Urothelium cell line (cell line): Measurements from ENCODE around the gene PARVB.

Experiments
- DNase-seq: peaks from one replicate; pipeline ENCODE4 v3.0.0; 2011; ENCODE audit warnings: low spot score, mixed read lengths
- FAIRE-seq: peaks from 2 replicates; lab custom pipeline; 2011; peaks lifted over from hg19 to GRCh38; lab: Jason Lieb, UNC

The PARVB gene

GRCh38 chr22:44172370-44173108 lies 148.4 kb downstream of the PARVB start:
- no peak for FAIRE-seq

GRCh38 chr22:44173154-44173553 lies 149.1 kb downstream of the PARVB start:
- no peak for FAIRE-seq
- DNase-seq, result no peak

More at GRCh38 chr22:44172370-44173108, 148.4 kb downstream of the PARVB start:
- no peak for DNase-seq

- FAIRE-seq (no peak), DNase-seq (no peak)
Observed at GRCh38 chr22:44175676-44176075, 151.6 kb downstream of the PARVB start.

- FAIRE-seq (no peak), DNase-seq (no peak)
Observed at GRCh38 chr22:44179196-44179988, 155.3 kb downstream of the PARVB start.

GRCh38 chr22:44179989-44180705 lies 156.0 kb downstream of the PARVB start:
- no peak for DNase-seq
- no peak for FAIRE-seq

- DNase-seq, result peak; percentile 66
- FAIRE-seq, result no peak
Observed at GRCh38 chr22:44180706-44181032, 156.6 kb downstream of the PARVB start, which contains the start of gene PARVG. PARVG (plus strand) TSS chr22:44180925; CDS start chr22:44183330, 2,405 bp downstream.

GRCh38 chr22:44181033-44181911 lies 157.2 kb downstream of the PARVB start:
- FAIRE-seq (no peak), DNase-seq (peak; percentile 70)

- peak; percentile 23 for DNase-seq
- FAIRE-seq, result no peak
Observed at GRCh38 chr22:44181912-44182587, 157.9 kb downstream of the PARVB start.

- FAIRE-seq, result peak; percentile 17
- DNase-seq, result no peak
Observed at GRCh38 chr22:44182588-44183286, 158.6 kb downstream of the PARVB start.

- no peak for DNase-seq
- FAIRE-seq, result no peak
Observed at GRCh38 chr22:44183287-44183588, 159.1 kb downstream of the PARVB start.

- FAIRE-seq, result no peak
- peak; percentile 34 for DNase-seq
Observed at GRCh38 chr22:44184006-44184405, 159.9 kb downstream of the PARVB start.

GRCh38 chr22:44185237-44186120 lies 161.4 kb downstream of the PARVB start:
- FAIRE-seq (no peak), DNase-seq (no peak)

GRCh38 chr22:44186121-44186510 lies 162.0 kb downstream of the PARVB start:
- DNase-seq (no peak), FAIRE-seq (no peak)

- no peak for DNase-seq
- peak; percentile 27 for FAIRE-seq
Observed at GRCh38 chr22:44186737-44187136, 162.6 kb downstream of the PARVB start.

- no peak for DNase-seq
- FAIRE-seq, result peak; percentile 17
Observed at GRCh38 chr22:44187652-44188230, 163.6 kb downstream of the PARVB start.

- no peak for FAIRE-seq
- no peak for DNase-seq
Observed at GRCh38 chr22:44188316-44188715, 164.2 kb downstream of the PARVB start.

- DNase-seq (no peak), FAIRE-seq (no peak)
Observed at GRCh38 chr22:44188986-44189630, 165.0 kb downstream of the PARVB start.
